OCI-LY7 (cell line): ENCODE data around the gene IER5. TPM values are rescaled to one million over a fixed set of nuclear protein-coding genes. Genes with fewer than 3 reads are reported as not detected.

Experiments used
- BruUV-seq: library from RNA; stranded (reverse); fragments of 400-500 nt; replicated peaks from 2 replicates; lab custom pipeline; 2021; lab: Mats Ljungman, UMichigan
- CTCF ChIA-PET: fragments of 300-600 bp; sonication (Branson Sonifier 250); formaldehyde crosslinking; loops from one replicate; lab custom pipeline; 2022; ENCODE audit warnings: antibody characterized with exemption; ENCODE audit not compliant: unreplicated experiment; lab: Charles Lee
- POLR2A ChIA-PET: fragments of 300-600 bp; sonication (Branson Sonifier 250); formaldehyde crosslinking; loops from one replicate; lab custom pipeline; 2022; ENCODE audit warnings: antibody characterized with exemption; lab: Charles Lee
- DNase-seq: peaks from one replicate; pipeline ENCODE4 v3.0.0-alpha.2; 2015; ENCODE audit warnings: low spot score
- H2AFZ ChIP-seq: fragments of 200-600 bp; sonication (generic), shearing (Covaris generic); 2 replicates; pipeline ENCODE4 v1.6.1; 2014; ENCODE audit warnings: mild to moderate bottlenecking, antibody characterized with exemption, low read length, moderate library complexity
- H3K27ac ChIP-seq: fragments of 200-600 bp; sonication (generic); 2 replicates; pipeline ENCODE4 v1.5.1; 2014; ENCODE audit warnings: mixed run types, low read depth, mild to moderate bottlenecking, moderate library complexity, low read length, inconsistent platforms; ENCODE audit not compliant: poor library complexity, severe bottlenecking
- H3K36me3 ChIP-seq: fragments of 200-600 bp; sonication (generic); 2 replicates; pipeline ENCODE4 v1.6.1; 2014; ENCODE audit warnings: mild to moderate bottlenecking, antibody characterized with exemption, low read length, moderate library complexity, mixed read lengths; ENCODE audit not compliant: insufficient read depth
- H3K4me1 ChIP-seq: fragments of 200-600 bp; sonication (generic); 2 replicates; pipeline ENCODE4 v1.5.1; 2014; ENCODE audit warnings: mild to moderate bottlenecking, low read length; ENCODE audit not compliant: insufficient read depth, poor library complexity, severe bottlenecking
- H3K4me2 ChIP-seq: fragments of 200-600 bp; sonication (generic); 2 replicates; pipeline ENCODE4 v1.6.1; 2014; ENCODE audit warnings: mild to moderate bottlenecking, low read length
- H3K4me3 ChIP-seq: fragments of 200-600 bp; sonication (generic); 2 replicates; pipeline ENCODE4 v1.5.1; 2014; ENCODE audit warnings: mild to moderate bottlenecking, low read depth, low read length; ENCODE audit not compliant: poor library complexity, severe bottlenecking
- H3K79me2 ChIP-seq: fragments of 200-600 bp; sonication (generic); 2 replicates; pipeline ENCODE4 v1.6.1; 2016; ENCODE audit warnings: low read depth, mild to moderate bottlenecking, low read length, moderate library complexity, mixed read lengths; ENCODE audit not compliant: insufficient read depth
- H3K9me2 ChIP-seq: fragments of 200-600 bp; sonication (generic); 2 replicates; pipeline ENCODE4 v1.6.1; 2016; ENCODE audit warnings: mild to moderate bottlenecking, low read length, mixed read lengths; ENCODE audit not compliant: insufficient read depth
- H3K9me3 ChIP-seq: fragments of 200-600 bp; sonication (generic); 2 replicates; pipeline ENCODE4 v1.6.1; 2014; ENCODE audit warnings: mild to moderate bottlenecking, mixed run types, low read length, mixed read lengths
- H4K20me1 ChIP-seq: fragments of 200-600 bp; sonication (generic); 2 replicates; pipeline ENCODE4 v1.6.1; 2014; ENCODE audit warnings: mild to moderate bottlenecking, antibody characterized with exemption, low read length, moderate library complexity, mixed read lengths; ENCODE audit not compliant: insufficient read depth
- CTCF ChIP-seq: fragments of 200-600 bp; sonication (generic); conservative IDR thresholded peaks from 2 replicates; pipeline ENCODE4 v1.5.1; 2014; ENCODE audit warnings: mild to moderate bottlenecking, antibody characterized with exemption, low read length, moderate library complexity, mixed read lengths
- EZH2phosphoT487 ChIP-seq: fragments of 200-600 bp; sonication (generic); IDR thresholded peaks from 2 replicates; pipeline ENCODE4 v1.6.1; 2018; ENCODE audit warnings: low read depth, borderline replicate concordance, mild to moderate bottlenecking, mixed run types, antibody characterized with exemption, low read length, moderate library complexity, mixed read lengths
- intact Hi-C: fragments of 100-400 bp; cut with micrococcal nuclease; formaldehyde crosslinking; loops from one replicate; pipeline ENCODE4 v1.10.0; 2022; ENCODE audit not compliant: unreplicated experiment
- total RNA-seq, 2 experiments: library from RNA; depleted of rRNA in 1 of 2; stranded (reverse); fragments of >200 nt in 1 of 2; shearing (Covaris generic) in 1 of 2; gene quantifications; 2 replicates each; pipeline ENCODE4 v1.2.3, GENCODE V29; 2014 to 2022

IER5 gene
- total RNA-seq, 2 experiments from 2014 or later = 7.2 to 14.3 TPM

DNA sequence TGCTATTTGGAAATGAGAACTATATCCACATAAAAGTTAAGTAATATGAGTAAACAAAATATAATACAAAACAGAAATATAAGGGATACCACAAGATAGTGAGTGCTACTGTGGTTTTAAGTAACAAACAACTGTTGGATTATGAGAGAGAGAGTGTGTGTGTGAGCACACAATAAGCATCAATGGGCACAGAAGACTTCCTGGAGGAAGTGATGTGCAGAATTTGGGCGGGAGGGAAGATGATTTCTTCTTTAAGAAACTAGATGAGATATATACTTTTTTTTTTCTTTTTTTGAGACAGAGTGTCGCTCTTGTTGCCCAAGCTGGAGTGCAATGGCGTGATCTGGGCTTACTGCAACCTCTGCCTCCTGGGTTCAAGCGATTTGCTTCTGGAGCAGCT is 7.9 kb upstream of the IER5 start:
- Histone ChIP-seq H3K36me3 (no peaks in the 10 kb centered on the region), H3K27ac (no peak overlapping the region), H3K9me3 (no peaks in the 10 kb centered on the region), H4K20me1 (no peaks in the 10 kb centered on the region), H3K4me3 (no peak overlapping the region), H3K9me2 (no peaks in the 10 kb centered on the region), H3K4me2 (no peak overlapping the region), H2AFZ (no peak overlapping the region), H3K4me1 (no peaks in the 10 kb centered on the region), H3K79me2 (no peaks in the 10 kb centered on the region)
- no peak for DNase-seq
- ChIA-PET CTCF (no interaction called here), POLR2A (no interaction called here)
- TF ChIP-seq EZH2phosphoT487 (no peak), CTCF (no peak)
- intact Hi-C loops = loop anchor here (5.0 kb wide), 1 partner anchor 198 kb away; no protein-coding TSS in a partner anchor
- no TSS peak for BruUV-seq

DNA sequence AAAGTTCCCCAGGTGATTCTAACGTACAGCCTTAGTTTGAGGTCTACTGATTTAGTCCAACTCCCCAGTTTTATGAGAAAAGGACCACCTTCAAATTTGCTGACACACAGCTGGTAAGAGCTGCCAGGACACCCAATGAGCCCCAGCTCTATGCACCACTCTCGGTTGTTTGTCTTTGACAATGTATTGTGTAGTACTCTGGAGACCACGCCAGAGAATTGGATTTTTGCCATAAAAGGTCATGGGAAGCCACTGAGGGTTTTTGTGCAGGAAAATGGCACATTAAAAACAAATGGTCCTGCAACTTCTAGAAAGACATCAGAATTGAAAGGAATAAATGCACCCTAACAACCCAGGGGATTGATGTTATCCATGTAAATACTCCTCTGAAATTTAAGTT is 7.1 kb upstream of the IER5 start:
- Histone ChIP-seq H2AFZ (no peak overlapping the region), H3K79me2 (no peaks in the 10 kb centered on the region), H3K36me3 (no peaks in the 10 kb centered on the region), H3K9me3 (no peaks in the 10 kb centered on the region), H3K4me3 (no peak overlapping the region), H3K27ac (no peak overlapping the region), H3K4me1 (no peaks in the 10 kb centered on the region), H3K4me2 (no peak overlapping the region), H4K20me1 (no peaks in the 10 kb centered on the region), H3K9me2 (no peaks in the 10 kb centered on the region)
- ChIA-PET CTCF (no interaction called here), POLR2A (no interaction called here)
- no peak for TF ChIP-seq CTCF
- TF ChIP-seq EZH2phosphoT487 = no peak
- intact Hi-C loops = loop anchor here (5.0 kb wide), 1 partner anchor 199 kb away; no protein-coding TSS in a partner anchor
- no TSS peak for BruUV-seq
- DNase-seq = no peak

DNA sequence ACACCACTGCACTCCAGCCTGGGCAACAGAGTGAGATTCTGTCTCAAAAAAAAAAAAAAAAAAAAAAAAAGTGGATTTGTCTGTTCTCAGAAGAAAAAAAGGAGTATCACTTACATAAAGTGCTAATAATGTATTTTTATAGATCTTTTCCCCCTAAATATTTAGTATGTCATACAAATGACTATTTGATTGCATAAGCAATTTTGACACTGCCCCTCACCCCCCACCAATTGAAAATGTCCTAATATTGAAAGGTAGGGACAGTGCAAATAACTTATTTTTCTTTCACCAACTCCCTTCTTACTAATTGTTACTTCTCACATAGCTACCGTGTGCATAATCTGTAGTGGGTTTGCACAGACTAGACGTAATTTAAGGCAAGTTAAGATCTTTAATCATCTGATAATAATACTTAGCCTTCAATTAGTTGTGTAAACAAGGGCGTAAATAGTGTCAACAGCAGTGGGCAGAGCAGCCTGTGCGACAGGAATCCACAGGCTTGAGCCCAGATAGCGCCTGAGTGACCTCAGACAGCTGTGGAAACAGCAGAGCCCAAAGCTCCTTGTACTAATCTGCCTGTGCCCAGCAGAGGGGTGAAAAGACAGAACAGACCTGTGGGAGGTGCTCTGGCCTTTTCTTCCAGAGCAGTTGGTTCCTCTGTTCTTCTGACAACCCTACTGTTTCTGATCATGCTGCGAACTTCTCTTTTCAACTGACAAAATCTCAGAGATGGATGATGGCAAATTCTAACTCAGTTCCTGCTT is 4.5 kb upstream of the IER5 start:
- ChIA-PET CTCF (interaction anchor here (0.6 to 1.2 kb wide), 4 partner anchors 23 to 68 kb away, joined by 3 to 9 read pairs (median 3); no protein-coding TSS in a partner anchor), POLR2A (interaction anchor here (0.5 to 0.7 kb wide), 3 partner anchors 45 to 1056 kb away, joined by 3 to 4 read pairs (median 3); no protein-coding TSS in a partner anchor)
- Histone ChIP-seq H3K4me1 (peaks cover 13% of the 10 kb centered on the region), H3K36me3 (no peaks in the 10 kb centered on the region), H3K4me3 (no peak overlapping the region), H3K9me2 (no peaks in the 10 kb centered on the region), H3K4me2 (no peak overlapping the region), H3K27ac (no peak overlapping the region), H3K9me3 (no peaks in the 10 kb centered on the region), H3K79me2 (no peaks in the 10 kb centered on the region), H2AFZ (no peak overlapping the region), H4K20me1 (no peaks in the 10 kb centered on the region)
- intact Hi-C loops = loop anchor here (1.0 to 5.0 kb wide), 3 partner anchors 58 to 202 kb away; no protein-coding TSS in a partner anchor
- peak; percentile 69 for DNase-seq
- no TSS peak for BruUV-seq
- peak; percentile 79 for TF ChIP-seq CTCF
- TF ChIP-seq EZH2phosphoT487 = no peak
